ENCODE measurements around the gene TMEM229B. TPM values are rescaled to one million over a fixed set of nuclear protein-coding genes. Genes with fewer than 3 reads are reported as not detected.

TMEM229B gene
- total RNA-seq, 1 donor from 2014 or later, result 1.3 TPM

GRCh38 chr14:67447033-67447381 lies 41.5 kb downstream of the TMEM229B start:
- Histone ChIP-seq H4K20me1 (ENCODE audit: insufficient read depth, low read length) (no peaks in the 10 kb centered on the region), H3K4me3 (ENCODE audit: insufficient read depth, low read depth, low read length) (no peak overlapping the region), H3K27ac (ENCODE audit: low read depth, low read length) (no peak overlapping the region), H3K9me3 (ENCODE audit: insufficient read depth, low read depth, low read length) (no peaks in the 10 kb centered on the region), H3K4me2 (ENCODE audit: low read length) (no peak overlapping the region), H3K79me2 (ENCODE audit: insufficient read depth, low read length) (no peaks in the 10 kb centered on the region), H3K4me1 (ENCODE audit: insufficient read depth, low read length) (peaks cover 5% of the 10 kb centered on the region), H3K27me3 (ENCODE audit: insufficient read depth, low read length) (peaks cover 2% of the 10 kb centered on the region), H3K9ac (ENCODE audit: low read length) (no peak overlapping the region), H2AFZ (ENCODE audit: low read depth, low read length) (no peak overlapping the region), H3K36me3 (ENCODE audit: insufficient read depth, low read length) (no peaks in the 10 kb centered on the region)
- TF ChIP-seq EZH2 (IDR thresholded peaks at IDR 0.05; ENCODE audit: insufficient read depth, low read length), result no peak
- TF ChIP-seq CTCF (IDR thresholded peaks at IDR 0.05; ENCODE audit: insufficient read depth, low read depth, low read length), result no peak
- Mint-ChIP-seq H3K27ac (ENCODE audit: unreplicated experiment) (no peak overlapping the region), H3K27me3 (ENCODE audit: low read depth, unreplicated experiment) (peaks cover 15% of the 10 kb centered on the region), H3K9me3 (ENCODE audit: unreplicated experiment) (peaks cover 6% of the 10 kb centered on the region), H3K4me1 (ENCODE audit: low read depth, unreplicated experiment) (peaks cover 4% of the 10 kb centered on the region), H3K36me3 (ENCODE audit: low read depth, unreplicated experiment) (no peaks in the 10 kb centered on the region), H3K4me3 (ENCODE audit: unreplicated experiment) (no peak overlapping the region)
- DNase-seq (ENCODE audit: low read depth), result no peak
- FAIRE-seq, result no peak

GRCh38 chr14:67446371-67447032 lies 42.0 kb downstream of the TMEM229B start:
- DNase-seq (ENCODE audit: low read depth) (no peak), FAIRE-seq (no peak)
- Histone ChIP-seq H3K4me2 (ENCODE audit: low read length) (no peak overlapping the region), H3K4me1 (ENCODE audit: insufficient read depth, low read length) (peaks cover 5% of the 10 kb centered on the region), H3K9me3 (ENCODE audit: insufficient read depth, low read depth, low read length) (no peaks in the 10 kb centered on the region), H3K27me3 (ENCODE audit: insufficient read depth, low read length) (peaks cover 2% of the 10 kb centered on the region), H3K36me3 (ENCODE audit: insufficient read depth, low read length) (no peaks in the 10 kb centered on the region), H3K27ac (ENCODE audit: low read depth, low read length) (no peak overlapping the region), H2AFZ (ENCODE audit: low read depth, low read length) (no peak overlapping the region), H3K9ac (ENCODE audit: low read length) (no peak overlapping the region), H4K20me1 (ENCODE audit: insufficient read depth, low read length) (no peaks in the 10 kb centered on the region), H3K79me2 (ENCODE audit: insufficient read depth, low read length) (no peaks in the 10 kb centered on the region), H3K4me3 (ENCODE audit: insufficient read depth, low read depth, low read length) (no peak overlapping the region)
- peaks cover 15% of the 10 kb centered on the region for H3K27me3 Mint-ChIP-seq (ENCODE audit: low read depth, unreplicated experiment)
- no peak for TF ChIP-seq EZH2 (IDR thresholded peaks at IDR 0.05; ENCODE audit: insufficient read depth, low read length)
- TF ChIP-seq CTCF (IDR thresholded peaks at IDR 0.05; ENCODE audit: insufficient read depth, low read depth, low read length), result no peak
- H3K36me3 Mint-ChIP-seq (ENCODE audit: low read depth, unreplicated experiment), result no peaks in the 10 kb centered on the region
- no peak overlapping the region for H3K27ac Mint-ChIP-seq (ENCODE audit: unreplicated experiment)
- H3K4me3 Mint-ChIP-seq (ENCODE audit: unreplicated experiment), result no peak overlapping the region
- H3K9me3 Mint-ChIP-seq (ENCODE audit: unreplicated experiment), result peaks cover 6% of the 10 kb centered on the region
- peaks cover 4% of the 10 kb centered on the region for H3K4me1 Mint-ChIP-seq (ENCODE audit: low read depth, unreplicated experiment)

GRCh38 chr14:67444395-67444794 lies 44.1 kb downstream of the TMEM229B start:
- peaks cover 4% of the 10 kb centered on the region for H3K4me1 Mint-ChIP-seq (ENCODE audit: low read depth, unreplicated experiment)

More at GRCh38 chr14:67444395-67444794, 44.1 kb downstream of the TMEM229B start:
- Mint-ChIP-seq H3K9me3 (ENCODE audit: unreplicated experiment) (no peaks in the 10 kb centered on the region), H3K36me3 (ENCODE audit: low read depth, unreplicated experiment) (no peaks in the 10 kb centered on the region), H3K4me3 (ENCODE audit: unreplicated experiment) (no peak overlapping the region), H3K27ac (ENCODE audit: unreplicated experiment) (no peak overlapping the region), H3K27me3 (ENCODE audit: low read depth, unreplicated experiment) (peaks cover 17% of the 10 kb centered on the region)
- Histone ChIP-seq H3K4me1 (ENCODE audit: insufficient read depth, low read length) (peaks cover 5% of the 10 kb centered on the region), H2AFZ (ENCODE audit: low read depth, low read length) (no peak overlapping the region), H3K27me3 (ENCODE audit: insufficient read depth, low read length) (peaks cover 2% of the 10 kb centered on the region), H3K4me2 (ENCODE audit: low read length) (no peak overlapping the region), H3K4me3 (ENCODE audit: insufficient read depth, low read depth, low read length) (no peak overlapping the region), H4K20me1 (ENCODE audit: insufficient read depth, low read length) (no peaks in the 10 kb centered on the region), H3K9ac (ENCODE audit: low read length) (no peak overlapping the region), H3K79me2 (ENCODE audit: insufficient read depth, low read length) (no peaks in the 10 kb centered on the region), H3K27ac (ENCODE audit: low read depth, low read length) (no peak overlapping the region), H3K36me3 (ENCODE audit: insufficient read depth, low read length) (no peaks in the 10 kb centered on the region), H3K9me3 (ENCODE audit: insufficient read depth, low read depth, low read length) (no peaks in the 10 kb centered on the region)
- FAIRE-seq, result no peak
- DNase-seq (ENCODE audit: low read depth), result no peak
- TF ChIP-seq EZH2 (IDR thresholded peaks at IDR 0.05; ENCODE audit: insufficient read depth, low read length) (no peak), CTCF (IDR thresholded peaks at IDR 0.05; ENCODE audit: insufficient read depth, low read depth, low read length) (no peak)
